ENCODE data around the gene TEAD4. TPM values are rescaled to one million over a fixed set of nuclear protein-coding genes. Genes with fewer than 3 reads are reported as not detected.
"Not testable (repeated sequence)": the region's sequence is repeated elsewhere in the genome, so short reads cannot be mapped to it uniquely, and the experiment has no call there.

TEAD4 gene
- total RNA-seq, 2 experiments from 2014 or later: not detected

- CTCF ChIA-PET (ENCODE audit: unreplicated experiment): no interaction called here
These were observed 102.5 kb downstream of the TEAD4 start for GRCh38 chr12:3061501-3062215.

GRCh38 chr12:3065300-3065699, 106.1 kb downstream of the TEAD4 start:
- no peak overlapping the region for H3K27ac ChIP-seq (ENCODE audit: low read depth, low read length, poor library complexity, severe bottlenecking)
- H3K36me3 ChIP-seq (ENCODE audit: insufficient read depth, low read length): no peaks in the 10 kb centered on the region
- H3K9me3 ChIP-seq (ENCODE audit: low read length): peaks cover 10% of the 10 kb centered on the region; the same call in 1 of the 2 replicates
- DNase-seq (ENCODE audit: low spot score): no peak
- H3K4me2 ChIP-seq (ENCODE audit: low read length): no peak overlapping the region
- H3K79me2 ChIP-seq (ENCODE audit: insufficient read depth, low read depth, low read length): no peaks in the 10 kb centered on the region
- H3K4me1 ChIP-seq (ENCODE audit: insufficient read depth, low read length, poor library complexity, severe bottlenecking): no peaks in the 10 kb centered on the region
- H2AFZ ChIP-seq (ENCODE audit: low read length): no peak overlapping the region
- no peaks in the 10 kb centered on the region for H3K9me2 ChIP-seq (ENCODE audit: insufficient read depth, low read length)
- no peaks in the 10 kb centered on the region for H4K20me1 ChIP-seq (ENCODE audit: insufficient read depth, low read length)
- no TSS peak for BruUV-seq (replicated peaks)
- H3K4me3 ChIP-seq (ENCODE audit: low read depth, low read length, poor library complexity, severe bottlenecking): no peak overlapping the region
- ChIA-PET POLR2A (no interaction called here), CTCF (ENCODE audit: unreplicated experiment) (no interaction called here)
- no peak for TF ChIP-seq EZH2phosphoT487 (IDR thresholded peaks at IDR 0.05; ENCODE audit: borderline replicate concordance, low read depth, low read length)
- no peak for TF ChIP-seq CTCF (conservative IDR thresholded peaks at IDR 0.05; ENCODE audit: low read length)
- intact Hi-C loops (cut with micrococcal nuclease; ENCODE audit: unreplicated experiment): no loop called here

More at GRCh38 chr12:3061501-3062215, 102.5 kb downstream of the TEAD4 start:
- Histone ChIP-seq H3K4me3 (ENCODE audit: low read depth, low read length, poor library complexity, severe bottlenecking) (no peak overlapping the region), H3K9me3 (ENCODE audit: low read length) (peaks cover 10% of the 10 kb centered on the region; the same call in 1 of the 2 replicates), H3K4me1 (ENCODE audit: insufficient read depth, low read length, poor library complexity, severe bottlenecking) (no peaks in the 10 kb centered on the region), H2AFZ (ENCODE audit: low read length) (no peak overlapping the region), H3K4me2 (ENCODE audit: low read length) (no peak overlapping the region), H3K36me3 (ENCODE audit: insufficient read depth, low read length) (no peaks in the 10 kb centered on the region), H3K79me2 (ENCODE audit: insufficient read depth, low read depth, low read length) (no peaks in the 10 kb centered on the region), H4K20me1 (ENCODE audit: insufficient read depth, low read length) (no peaks in the 10 kb centered on the region), H3K9me2 (ENCODE audit: insufficient read depth, low read length) (no peaks in the 10 kb centered on the region), H3K27ac (ENCODE audit: low read depth, low read length, poor library complexity, severe bottlenecking) (no peak overlapping the region)
- no peak for DNase-seq (ENCODE audit: low spot score)
- POLR2A ChIA-PET: no interaction called here
- intact Hi-C loops (cut with micrococcal nuclease; ENCODE audit: unreplicated experiment): no loop called here
- no TSS peak for BruUV-seq (replicated peaks)
- TF ChIP-seq CTCF (conservative IDR thresholded peaks at IDR 0.05; ENCODE audit: low read length) (no peak), EZH2phosphoT487 (IDR thresholded peaks at IDR 0.05; ENCODE audit: borderline replicate concordance, low read depth, low read length) (no peak)

GRCh38 chr12:3065846-3066245, 106.6 kb downstream of the TEAD4 start:
- H3K9me3 ChIP-seq (ENCODE audit: low read length); POLR2A ChIA-PET; intact Hi-C loops (cut with micrococcal nuclease; ENCODE audit: unreplicated experiment): not testable (repeated sequence)

More at GRCh38 chr12:3065846-3066245, 106.6 kb downstream of the TEAD4 start:
- not testable (repeated sequence) for H3K79me2 ChIP-seq (ENCODE audit: insufficient read depth, low read depth, low read length); H2AFZ ChIP-seq (ENCODE audit: low read length); BruUV-seq (replicated peaks); H3K36me3 ChIP-seq (ENCODE audit: insufficient read depth, low read length); H3K4me3 ChIP-seq (ENCODE audit: low read depth, low read length, poor library complexity, severe bottlenecking); H4K20me1 ChIP-seq (ENCODE audit: insufficient read depth, low read length); H3K4me2 ChIP-seq (ENCODE audit: low read length); H3K4me1 ChIP-seq (ENCODE audit: insufficient read depth, low read length, poor library complexity, severe bottlenecking); DNase-seq (ENCODE audit: low spot score); H3K9me2 ChIP-seq (ENCODE audit: insufficient read depth, low read length); H3K27ac ChIP-seq (ENCODE audit: low read depth, low read length, poor library complexity, severe bottlenecking)
- CTCF ChIA-PET (ENCODE audit: unreplicated experiment): interaction anchor here (0.6 kb wide), 1 partner anchor 25 kb away, joined by 3 read pairs; no protein-coding TSS in a partner anchor

Data from OCI-LY7 (cell line).